HG03378 (cell line): ENCODE data around the gene MANBA.

Source experiments
- ATAC-seq: cut with Tn5 transposase; IDR thresholded peaks from one replicate; pipeline ENCODE4 v1.9.1; 2021; ENCODE audit warnings: mild to moderate bottlenecking, moderate library complexity; ENCODE audit not compliant: unreplicated experiment

The MANBA gene

GRCh38 chr4:102598762-102599374 lies 161.9 kb downstream of the MANBA start:
- ATAC-seq: peak; percentile 51

- peak; percentile 79 for ATAC-seq
Observed at GRCh38 chr4:102598086-102598761, 162.5 kb downstream of the MANBA start.

GRCh38 chr4:102596532-102596931 lies 164.2 kb downstream of the MANBA start:
- ATAC-seq: no peak

- no peak for ATAC-seq
Observed at GRCh38 chr4:102594000-102594399, 166.8 kb downstream of the MANBA start.

- ATAC-seq: no peak
Observed at GRCh38 chr4:102593147-102593546, 167.6 kb downstream of the MANBA start.

GRCh38 chr4:102592256-102592655 lies 168.5 kb downstream of the MANBA start:
- ATAC-seq: no peak

- ATAC-seq: no peak
Observed at GRCh38 chr4:102589743-102590142, 171.0 kb downstream of the MANBA start.

GRCh38 chr4:102586644-102587021 lies 174.1 kb downstream of the MANBA start:
- peak; percentile 34 for ATAC-seq

GRCh38 chr4:102586002-102586643 lies 174.6 kb downstream of the MANBA start:
- peak; percentile 43 for ATAC-seq

- ATAC-seq: peak; percentile 35
Observed at GRCh38 chr4:102585329-102585728, 175.4 kb downstream of the MANBA start.

GRCh38 chr4:102584091-102584490 lies 176.7 kb downstream of the MANBA start:
- ATAC-seq: no peak
